OCI-LY1 (cell line): Measurements from ENCODE around the gene TPO.

Experiments
- H2AFZ ChIP-seq: fragments of 200-600 bp; sonication (generic), shearing (Covaris generic); 2 replicates; pipeline ENCODE4 v1.6.0; 2014; ENCODE audit warnings: antibody characterized with exemption, mild to moderate bottlenecking, low read length
- H3F3A ChIP-seq: fragments of 200-600 bp; sonication (generic), shearing (Covaris generic); 2 replicates; pipeline ENCODE4 v1.6.0; 2014; ENCODE audit warnings: mild to moderate bottlenecking, antibody characterized with exemption, low read length, moderate library complexity; ENCODE audit not compliant: insufficient read depth
- H3K27ac ChIP-seq: fragments of 200-600 bp; sonication (generic); 2 replicates; pipeline ENCODE4 v1.5.1; 2014; ENCODE audit warnings: low read length, mixed run types, mild to moderate bottlenecking, low read depth; ENCODE audit not compliant: poor library complexity, severe bottlenecking
- H3K27me3 ChIP-seq: fragments of 200-600 bp; sonication (generic); 2 replicates; pipeline ENCODE4 v1.6.0; 2014; ENCODE audit warnings: antibody characterized with exemption, mild to moderate bottlenecking, low read length, moderate library complexity; ENCODE audit not compliant: insufficient read depth
- H3K36me3 ChIP-seq: fragments of 200-600 bp; sonication (generic); 2 replicates; pipeline ENCODE4 v1.6.1; 2014; ENCODE audit warnings: mild to moderate bottlenecking, antibody characterized with exemption, low read length, moderate library complexity, mixed read lengths; ENCODE audit not compliant: insufficient read depth
- H3K4me1 ChIP-seq: fragments of 200-600 bp; sonication (generic); 2 replicates; pipeline ENCODE4 v1.5.1; 2014; ENCODE audit warnings: mild to moderate bottlenecking, low read length, moderate library complexity; ENCODE audit not compliant: insufficient read depth, severe bottlenecking
- H3K4me2 ChIP-seq: fragments of 200-600 bp; sonication (generic), shearing (Covaris generic); 2 replicates; pipeline ENCODE4 v1.6.1; 2014; ENCODE audit warnings: low read length
- H3K4me3 ChIP-seq: fragments of 200-600 bp; sonication (generic); 2 replicates; pipeline ENCODE4 v1.5.1; 2014; ENCODE audit warnings: low read length, low read depth, mild to moderate bottlenecking, mixed read lengths; ENCODE audit not compliant: poor library complexity, severe bottlenecking
- H3K79me2 ChIP-seq: fragments of 200-600 bp; shearing (Covaris generic); 2 replicates; pipeline ENCODE4 v1.6.1; 2016; ENCODE audit warnings: mixed run types, low read length, mixed read lengths; ENCODE audit not compliant: insufficient read depth
- H3K9ac ChIP-seq: fragments of 200-600 bp; sonication (generic), shearing (Covaris generic); 2 replicates; pipeline ENCODE4 v1.6.1; 2014; ENCODE audit warnings: mild to moderate bottlenecking, low read length, mixed read lengths
- H3K9me2 ChIP-seq: fragments of 200-600 bp; sonication (generic), shearing (Covaris generic); 2 replicates; pipeline ENCODE4 v1.6.1; 2014; ENCODE audit warnings: low read depth, mild to moderate bottlenecking, low read length, mixed read lengths
- H3K9me3 ChIP-seq: fragments of 200-600 bp; shearing (Covaris generic); 2 replicates; pipeline ENCODE4 v1.6.1; 2014; ENCODE audit warnings: low read length, mixed read lengths
- H4K20me1 ChIP-seq: fragments of 200-600 bp; sonication (generic), shearing (Covaris generic); 2 replicates; pipeline ENCODE4 v1.6.0; 2016; ENCODE audit warnings: mild to moderate bottlenecking, low read length; ENCODE audit not compliant: insufficient read depth
- CTCF ChIP-seq: fragments of 200-600 bp; sonication (generic), shearing (Covaris generic); IDR thresholded peaks from 2 replicates; pipeline ENCODE4 v1.5.1; 2017; ENCODE audit warnings: mild to moderate bottlenecking, antibody characterized with exemption, low read length, moderate library complexity, mixed read lengths
- EZH2 ChIP-seq: fragments of 200-600 bp; sonication (generic), shearing (Covaris generic); IDR thresholded peaks from 2 replicates; pipeline ENCODE4 v1.8.0; 2017; ENCODE audit warnings: borderline replicate concordance, mixed run types, mild to moderate bottlenecking, antibody characterized with exemption, low read length, moderate library complexity, mixed read lengths

The TPO gene

GRCh38 chr2:1440581-1440980, 27.3 kb downstream of the TPO start:
- Histone ChIP-seq H3K4me2 (no peak overlapping the region), H3K4me3 (no peak overlapping the region), H3F3A (no peaks in the 10 kb centered on the region), H3K79me2 (no peaks in the 10 kb centered on the region), H3K9me3 (no peaks in the 10 kb centered on the region), H3K9me2 (no peaks in the 10 kb centered on the region), H2AFZ (no peak overlapping the region), H3K4me1 (no peaks in the 10 kb centered on the region), H3K27me3 (no peaks in the 10 kb centered on the region), H4K20me1 (no peaks in the 10 kb centered on the region), H3K27ac (no peak overlapping the region), H3K36me3 (no peaks in the 10 kb centered on the region), H3K9ac (no peak overlapping the region)
- no peak for TF ChIP-seq CTCF
- no peak for TF ChIP-seq EZH2

GRCh38 chr2:1446301-1446700, 33.0 kb downstream of the TPO start:
- H4K20me1 ChIP-seq, result no peaks in the 10 kb centered on the region
- no peaks in the 10 kb centered on the region for H3K9me3 ChIP-seq
- no peaks in the 10 kb centered on the region for H3F3A ChIP-seq

GRCh38 chr2:1448009-1448408, 34.7 kb downstream of the TPO start:
- Histone ChIP-seq H3K36me3 (no peaks in the 10 kb centered on the region), H3K27me3 (0 out of 2 replicates have a peak, but pooled peaks cover 3% of the 10 kb centered on the region)

More at GRCh38 chr2:1446301-1446700, 33.0 kb downstream of the TPO start:
- Histone ChIP-seq H3K4me1 (no peaks in the 10 kb centered on the region), H3K27ac (no peak overlapping the region), H3K9me2 (no peaks in the 10 kb centered on the region), H3K36me3 (no peaks in the 10 kb centered on the region), H3K4me2 (no peak overlapping the region), H2AFZ (no peak overlapping the region), H3K4me3 (no peak overlapping the region), H3K9ac (no peak overlapping the region), H3K27me3 (0 out of 2 replicates have a peak, but pooled peaks cover 3% of the 10 kb centered on the region), H3K79me2 (no peaks in the 10 kb centered on the region)
- no peak for TF ChIP-seq EZH2
- no peak for TF ChIP-seq CTCF

More at GRCh38 chr2:1448009-1448408, 34.7 kb downstream of the TPO start:
- no peaks in the 10 kb centered on the region for H3K9me3 ChIP-seq
- no peaks in the 10 kb centered on the region for H3K9me2 ChIP-seq
- TF ChIP-seq EZH2, result no peak
- TF ChIP-seq CTCF, result no peak
- no peak overlapping the region for H3K4me3 ChIP-seq
- H3K79me2 ChIP-seq, result no peaks in the 10 kb centered on the region
- no peaks in the 10 kb centered on the region for H4K20me1 ChIP-seq
- no peak overlapping the region for H3K4me2 ChIP-seq
- H3K27ac ChIP-seq, result no peak overlapping the region
- no peak overlapping the region for H3K9ac ChIP-seq
- H2AFZ ChIP-seq, result no peak overlapping the region
- H3K4me1 ChIP-seq, result no peaks in the 10 kb centered on the region
- H3F3A ChIP-seq, result no peaks in the 10 kb centered on the region; the same call in 1 of the 2 replicates
